GM23338 (cell line): ENCODE results near the gene IPO13. TPM values are rescaled to one million over a fixed set of nuclear protein-coding genes. Genes with fewer than 3 reads are reported as not detected.

Source experiments
- ATAC-seq: fragments of 200-7000 bp; cut with Tn5 transposase; 3 replicates; pipeline ENCODE4 v1.9.1; 2020
- DNase-seq: peaks from one replicate; pipeline ENCODE4 v3.0.0-alpha.2; 2015; ENCODE audit warnings: low spot score
- H2AFZ ChIP-seq: fragments of 200-600 bp; sonication (generic); 2 replicates; pipeline ENCODE4 v1.8.0; 2016; ENCODE audit warnings: antibody characterized with exemption, mild to moderate bottlenecking, moderate library complexity
- H3F3A ChIP-seq: fragments of 200-600 bp; sonication (generic); replicated peaks from 2 replicates; pipeline ENCODE4 v1.8.0; 2017; ENCODE audit warnings: antibody characterized with exemption, mixed run types, low read depth
- H3K27ac ChIP-seq: fragments of 200-600 bp; sonication (generic); 2 replicates; pipeline ENCODE4 v1.6.1; 2016; ENCODE audit warnings: low read depth
- H3K27me3 ChIP-seq: fragments of 200-600 bp; sonication (generic); 2 replicates; pipeline ENCODE4 v1.8.0; 2016; ENCODE audit warnings: mild to moderate bottlenecking, mixed run types, moderate library complexity; ENCODE audit not compliant: insufficient read depth
- H3K36me3 ChIP-seq: fragments of 200-600 bp; sonication (generic); 2 replicates; pipeline ENCODE4 v1.8.0; 2016; ENCODE audit warnings: mild to moderate bottlenecking; ENCODE audit not compliant: insufficient read depth
- H3K4me1 ChIP-seq: fragments of 200-600 bp; sonication (generic); 2 replicates; pipeline ENCODE4 v1.8.0; 2016; ENCODE audit warnings: mild to moderate bottlenecking, moderate library complexity; ENCODE audit not compliant: insufficient read depth
- H3K4me2 ChIP-seq: fragments of 200-600 bp; sonication (generic); 2 replicates; pipeline ENCODE4 v1.7.1; 2017; ENCODE audit warnings: mixed run types
- H3K4me3 ChIP-seq: fragments of 200-600 bp; sonication (generic); 2 replicates; pipeline ENCODE4 v1.6.1; 2016; ENCODE audit warnings: mixed run types
- H3K79me2 ChIP-seq: fragments of 200-600 bp; sonication (generic); replicated peaks from 2 replicates; pipeline ENCODE4 v1.8.0; 2017; ENCODE audit warnings: mild to moderate bottlenecking; ENCODE audit not compliant: insufficient read depth
- H3K9me2 ChIP-seq: fragments of 200-600 bp; sonication (generic); 2 replicates; pipeline ENCODE4 v1.8.0; 2017; ENCODE audit not compliant: insufficient read depth
- H4K20me1 ChIP-seq: fragments of 200-600 bp; sonication (generic); replicated peaks from 2 replicates; pipeline ENCODE4 v1.8.0; 2017; ENCODE audit warnings: mild to moderate bottlenecking; ENCODE audit not compliant: insufficient read depth
- H3K27ac Mint-ChIP-seq: 2 replicates; pipeline ENCODE4 v1.8.0; 2020; ENCODE audit warnings: inconsistent platforms, mild to moderate bottlenecking, moderate library complexity, mixed read lengths
- H3K27me3 Mint-ChIP-seq: 3 replicates; pipeline ENCODE4 v1.8.0; 2022; ENCODE audit warnings: low read depth, mild to moderate bottlenecking, moderate library complexity, mixed read lengths, inconsistent platforms; ENCODE audit not compliant: insufficient read depth, poor library complexity
- H3K36me3 Mint-ChIP-seq: 3 replicates; pipeline ENCODE4 v1.8.0; 2021; ENCODE audit warnings: low read depth, mild to moderate bottlenecking, inconsistent platforms, moderate library complexity, mixed read lengths
- H3K4me1 Mint-ChIP-seq: 3 replicates; pipeline ENCODE4 v1.8.0; 2020; ENCODE audit warnings: mild to moderate bottlenecking, inconsistent platforms, mixed read lengths
- H3K4me3 Mint-ChIP-seq: 3 replicates; pipeline ENCODE4 v1.8.0; 2021; ENCODE audit warnings: moderate library complexity, mild to moderate bottlenecking, inconsistent platforms, mixed read lengths
- H3K9me3 Mint-ChIP-seq: 3 replicates; pipeline ENCODE4 v1.8.0; 2020; ENCODE audit warnings: moderate library complexity, mild to moderate bottlenecking, inconsistent platforms, mixed read lengths
- EZH2 ChIP-seq: fragments of 200-600 bp; sonication (generic); IDR thresholded peaks from one replicate; pipeline ENCODE4 v1.8.0; 2017; ENCODE audit warnings: antibody characterized with exemption, mild to moderate bottlenecking, low read depth; ENCODE audit not compliant: unreplicated experiment
- JUNB ChIP-seq: IDR thresholded peaks from one replicate; pipeline ENCODE4 v1.6.1; 2016; ENCODE audit warnings: antibody characterized with exemption; ENCODE audit not compliant: unreplicated experiment
- NANOG ChIP-seq: IDR thresholded peaks from 2 replicates; pipeline ENCODE4 v1.6.1; 2016; ENCODE audit warnings: antibody characterized with exemption, borderline replicate concordance
- POLR2AphosphoS5 ChIP-seq: IDR thresholded peaks from 2 replicates; pipeline ENCODE4 v1.6.1; 2016; ENCODE audit warnings: antibody characterized with exemption, low read depth
- STAT1 ChIP-seq: IDR thresholded peaks from one replicate; pipeline ENCODE4 v1.6.1; 2016; ENCODE audit warnings: antibody characterized with exemption; ENCODE audit not compliant: unreplicated experiment
- ZNF114 ChIP-seq: fragments of 250-450 bp; sonication (Bioruptor Pico); IDR thresholded peaks from 2 replicates; pipeline ENCODE4 v1.5.0; 2020; ENCODE audit warnings: mild to moderate bottlenecking, moderate library complexity
- ZNF331 ChIP-seq: fragments of 250-450 bp; sonication (Bioruptor Pico); IDR thresholded peaks from 2 replicates; pipeline ENCODE4 v1.5.0; 2020; ENCODE audit warnings: low read depth, mild to moderate bottlenecking, moderate library complexity
- polyA plus RNA-seq: library from polyadenylated mRNA; unstranded; fragments of >200 nt; fragmentation: Nextera tagmentation; extraction: Ambion mirVana; gene quantifications from 2 replicates; pipeline ENCODE4 v1.2.1, GENCODE V29; 2016
- total RNA-seq: library from RNA; depleted of rRNA; stranded (reverse); fragments of >200 nt; shearing (Covaris generic); gene quantifications from 2 replicates; pipeline ENCODE4 v1.2.3, GENCODE V29; 2014
- TF ChIP-seq, protein P1 (sequence below): fragments of 250-450 bp; sonication (Bioruptor Pico); IDR thresholded peaks from 2 replicates; pipeline ENCODE4 v1.5.0; 2020; ENCODE audit warnings: mild to moderate bottlenecking, moderate library complexity
- TF ChIP-seq, protein P2 (sequence below), 2 experiments: fragments of 200-600 bp in 1 of 2; sonication (generic) in 1 of 2; conservative IDR thresholded peaks; 2 replicates each; pipeline versions ENCODE4 v1.5.1 to v1.6.1; 2016 to 2017; ENCODE audit warnings: antibody characterized with exemption in 2 of 2, low read depth in 2 of 2, mild to moderate bottlenecking in 2 of 2, moderate library complexity in 1 of 2

The IPO13 gene
- total and polyA plus RNA-seq, 2 experiments from 2014 or later = 10.4 to 22.8 TPM

DNA sequence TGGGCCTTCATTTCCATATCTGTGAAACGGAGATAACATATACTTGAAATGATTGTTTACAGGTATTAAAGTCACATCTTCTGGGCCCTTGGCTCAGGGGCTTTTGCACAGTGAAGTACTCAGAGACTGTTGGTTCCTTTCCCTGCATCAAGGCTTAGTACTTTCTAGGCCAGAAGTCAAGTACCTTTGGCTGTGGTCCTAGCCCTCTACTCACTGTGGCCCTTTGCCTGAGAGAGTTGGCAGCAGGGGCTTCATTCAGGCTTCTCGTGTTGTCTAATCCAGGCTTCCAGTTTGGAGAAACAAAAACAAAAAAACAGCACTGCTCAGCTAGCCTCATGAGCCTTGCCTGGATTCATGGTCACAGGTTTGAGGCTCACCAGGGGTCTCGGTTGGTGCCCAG, 14.9 kb downstream of the IPO13 start (continued):
- TF ChIP-seq, protein P1, sequence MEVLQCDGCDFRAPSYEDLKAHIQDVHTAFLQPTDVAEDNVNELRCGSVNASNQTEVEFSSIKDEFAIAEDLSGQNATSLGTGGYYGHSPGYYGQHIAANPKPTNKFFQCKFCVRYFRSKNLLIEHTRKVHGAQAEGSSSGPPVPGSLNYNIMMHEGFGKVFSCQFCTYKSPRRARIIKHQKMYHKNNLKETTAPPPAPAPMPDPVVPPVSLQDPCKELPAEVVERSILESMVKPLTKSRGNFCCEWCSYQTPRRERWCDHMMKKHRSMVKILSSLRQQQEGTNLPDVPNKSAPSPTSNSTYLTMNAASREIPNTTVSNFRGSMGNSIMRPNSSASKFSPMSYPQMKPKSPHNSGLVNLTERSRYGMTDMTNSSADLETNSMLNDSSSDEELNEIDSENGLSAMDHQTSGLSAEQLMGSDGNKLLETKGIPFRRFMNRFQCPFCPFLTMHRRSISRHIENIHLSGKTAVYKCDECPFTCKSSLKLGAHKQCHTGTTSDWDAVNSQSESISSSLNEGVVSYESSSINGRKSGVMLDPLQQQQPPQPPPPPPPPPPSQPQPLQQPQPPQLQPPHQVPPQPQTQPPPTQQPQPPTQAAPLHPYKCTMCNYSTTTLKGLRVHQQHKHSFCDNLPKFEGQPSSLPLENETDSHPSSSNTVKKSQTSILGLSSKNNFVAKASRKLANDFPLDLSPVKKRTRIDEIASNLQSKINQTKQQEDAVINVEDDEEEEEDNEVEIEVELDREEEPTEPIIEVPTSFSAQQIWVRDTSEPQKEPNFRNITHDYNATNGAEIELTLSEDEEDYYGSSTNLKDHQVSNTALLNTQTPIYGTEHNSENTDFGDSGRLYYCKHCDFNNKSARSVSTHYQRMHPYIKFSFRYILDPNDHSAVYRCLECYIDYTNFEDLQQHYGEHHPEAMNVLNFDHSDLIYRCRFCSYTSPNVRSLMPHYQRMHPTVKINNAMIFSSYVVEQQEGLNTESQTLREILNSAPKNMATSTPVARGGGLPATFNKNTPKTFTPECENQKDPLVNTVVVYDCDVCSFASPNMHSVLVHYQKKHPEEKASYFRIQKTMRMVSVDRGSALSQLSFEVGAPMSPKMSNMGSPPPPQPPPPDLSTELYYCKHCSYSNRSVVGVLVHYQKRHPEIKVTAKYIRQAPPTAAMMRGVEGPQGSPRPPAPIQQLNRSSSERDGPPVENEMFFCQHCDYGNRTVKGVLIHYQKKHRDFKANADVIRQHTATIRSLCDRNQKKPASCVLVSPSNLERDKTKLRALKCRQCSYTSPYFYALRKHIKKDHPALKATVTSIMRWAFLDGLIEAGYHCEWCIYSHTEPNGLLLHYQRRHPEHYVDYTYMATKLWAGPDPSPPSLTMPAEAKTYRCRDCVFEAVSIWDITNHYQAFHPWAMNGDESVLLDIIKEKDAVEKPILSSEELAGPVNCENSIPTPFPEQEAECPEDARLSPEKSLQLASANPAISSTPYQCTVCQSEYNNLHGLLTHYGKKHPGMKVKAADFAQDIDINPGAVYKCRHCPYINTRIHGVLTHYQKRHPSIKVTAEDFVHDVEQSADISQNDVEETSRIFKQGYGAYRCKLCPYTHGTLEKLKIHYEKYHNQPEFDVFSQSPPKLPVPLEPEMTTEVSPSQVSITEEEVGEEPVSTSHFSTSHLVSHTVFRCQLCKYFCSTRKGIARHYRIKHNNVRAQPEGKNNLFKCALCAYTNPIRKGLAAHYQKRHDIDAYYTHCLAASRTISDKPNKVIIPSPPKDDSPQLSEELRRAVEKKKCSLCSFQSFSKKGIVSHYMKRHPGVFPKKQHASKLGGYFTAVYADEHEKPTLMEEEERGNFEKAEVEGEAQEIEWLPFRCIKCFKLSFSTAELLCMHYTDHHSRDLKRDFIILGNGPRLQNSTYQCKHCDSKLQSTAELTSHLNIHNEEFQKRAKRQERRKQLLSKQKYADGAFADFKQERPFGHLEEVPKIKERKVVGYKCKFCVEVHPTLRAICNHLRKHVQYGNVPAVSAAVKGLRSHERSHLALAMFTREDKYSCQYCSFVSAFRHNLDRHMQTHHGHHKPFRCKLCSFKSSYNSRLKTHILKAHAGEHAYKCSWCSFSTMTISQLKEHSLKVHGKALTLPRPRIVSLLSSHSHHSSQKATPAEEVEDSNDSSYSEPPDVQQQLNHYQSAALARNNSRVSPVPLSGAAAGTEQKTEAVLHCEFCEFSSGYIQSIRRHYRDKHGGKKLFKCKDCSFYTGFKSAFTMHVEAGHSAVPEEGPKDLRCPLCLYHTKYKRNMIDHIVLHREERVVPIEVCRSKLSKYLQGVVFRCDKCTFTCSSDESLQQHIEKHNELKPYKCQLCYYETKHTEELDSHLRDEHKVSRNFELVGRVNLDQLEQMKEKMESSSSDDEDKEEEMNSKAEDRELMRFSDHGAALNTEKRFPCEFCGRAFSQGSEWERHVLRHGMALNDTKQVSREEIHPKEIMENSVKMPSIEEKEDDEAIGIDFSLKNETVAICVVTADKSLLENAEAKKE (CRISPR knock-in tag) = no peak
- no peak for TF ChIP-seq ZNF114 (CRISPR knock-in tag)
- no peak for TF ChIP-seq ZNF331 (CRISPR knock-in tag)
- TF ChIP-seq NANOG = no peak
- no peak for TF ChIP-seq JUNB
- no peak for TF ChIP-seq EZH2

DNA sequence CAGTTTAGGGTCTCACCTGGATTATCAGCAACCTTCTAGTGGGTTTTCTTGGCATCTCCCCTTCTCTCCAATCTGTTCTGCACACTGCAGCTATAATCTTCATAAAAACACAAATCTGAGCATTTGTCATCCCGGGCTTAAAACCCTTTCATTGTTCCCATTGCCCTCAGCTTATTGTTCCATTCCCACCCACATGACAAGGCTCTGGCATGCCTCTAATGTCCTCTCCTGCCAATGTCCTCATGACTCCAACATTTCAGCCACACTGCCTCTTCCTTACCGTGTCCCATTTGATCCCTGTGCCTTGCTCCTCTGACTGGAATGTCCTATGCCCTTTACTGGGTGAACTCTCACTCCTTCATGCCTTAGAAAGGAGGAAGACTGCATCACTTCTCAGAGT, 15.6 kb downstream of the IPO13 start:
- Histone ChIP-seq H3K9me2 (no peaks in the 10 kb centered on the region), H3K27ac (no peak overlapping the region), H3K27me3 (no peaks in the 10 kb centered on the region), H3F3A (no peaks in the 10 kb centered on the region), H3K4me1 (no peaks in the 10 kb centered on the region), H4K20me1 (no peaks in the 10 kb centered on the region), H3K4me2 (no peak overlapping the region), H2AFZ (no peak overlapping the region), H3K4me3 (no peak overlapping the region), H3K36me3 (no peaks in the 10 kb centered on the region), H3K79me2 (no peaks in the 10 kb centered on the region)
- Mint-ChIP-seq H3K27me3 (peaks cover 3% of the 10 kb centered on the region), H3K9me3 (no peaks in the 10 kb centered on the region), H3K27ac (no peak overlapping the region), H3K4me1 (no peaks in the 10 kb centered on the region), H3K36me3 (no peaks in the 10 kb centered on the region; the same call in 1 of the 3 replicates), H3K4me3 (no peak overlapping the region)
- no peak for ATAC-seq
- no peak for TF ChIP-seq POLR2AphosphoS5
- TF ChIP-seq, protein P2, sequence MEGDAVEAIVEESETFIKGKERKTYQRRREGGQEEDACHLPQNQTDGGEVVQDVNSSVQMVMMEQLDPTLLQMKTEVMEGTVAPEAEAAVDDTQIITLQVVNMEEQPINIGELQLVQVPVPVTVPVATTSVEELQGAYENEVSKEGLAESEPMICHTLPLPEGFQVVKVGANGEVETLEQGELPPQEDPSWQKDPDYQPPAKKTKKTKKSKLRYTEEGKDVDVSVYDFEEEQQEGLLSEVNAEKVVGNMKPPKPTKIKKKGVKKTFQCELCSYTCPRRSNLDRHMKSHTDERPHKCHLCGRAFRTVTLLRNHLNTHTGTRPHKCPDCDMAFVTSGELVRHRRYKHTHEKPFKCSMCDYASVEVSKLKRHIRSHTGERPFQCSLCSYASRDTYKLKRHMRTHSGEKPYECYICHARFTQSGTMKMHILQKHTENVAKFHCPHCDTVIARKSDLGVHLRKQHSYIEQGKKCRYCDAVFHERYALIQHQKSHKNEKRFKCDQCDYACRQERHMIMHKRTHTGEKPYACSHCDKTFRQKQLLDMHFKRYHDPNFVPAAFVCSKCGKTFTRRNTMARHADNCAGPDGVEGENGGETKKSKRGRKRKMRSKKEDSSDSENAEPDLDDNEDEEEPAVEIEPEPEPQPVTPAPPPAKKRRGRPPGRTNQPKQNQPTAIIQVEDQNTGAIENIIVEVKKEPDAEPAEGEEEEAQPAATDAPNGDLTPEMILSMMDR (conservative IDR thresholded peaks at IDR 0.05; ENCODE audit: low read depth in 2 of 2) = no peak
- TF ChIP-seq JUNB = no peak
- TF ChIP-seq NANOG = no peak
- TF ChIP-seq, protein P1 (CRISPR knock-in tag) = no peak
- TF ChIP-seq STAT1 = no peak
- DNase-seq = no peak
